ENCODE results near the gene NUDT4B. TPM values are rescaled to one million over a fixed set of nuclear protein-coding genes. Genes with fewer than 3 reads are reported as not detected.
"Not testable (repeated sequence)": the region's sequence is repeated elsewhere in the genome, so short reads cannot be mapped to it uniquely, and the experiment has no call there.

The NUDT4B gene
- total RNA-seq, 1 donor from 2014 or later = 0.68 TPM

GRCh38 chr1:148756231-148756630 lies 7.7 kb downstream of the NUDT4B start:
- H3K27ac Mint-ChIP-seq; DNase-seq (ENCODE audit: low spot score); H3K9me3 Mint-ChIP-seq; H3K27me3 Mint-ChIP-seq (ENCODE audit: low read depth); H3K4me1 Mint-ChIP-seq (ENCODE audit: low read depth); H3K4me3 Mint-ChIP-seq (ENCODE audit: low read depth); intact Hi-C loops (cut with micrococcal nuclease); H3K36me3 Mint-ChIP-seq (ENCODE audit: low read depth): not testable (repeated sequence)

GRCh38 chr1:148757446-148757845 lies 8.9 kb downstream of the NUDT4B start:
- H3K4me3 Mint-ChIP-seq (ENCODE audit: low read depth); intact Hi-C loops (cut with micrococcal nuclease); H3K4me1 Mint-ChIP-seq (ENCODE audit: low read depth); H3K9me3 Mint-ChIP-seq; DNase-seq (ENCODE audit: low spot score); H3K27ac Mint-ChIP-seq; H3K27me3 Mint-ChIP-seq (ENCODE audit: low read depth); H3K36me3 Mint-ChIP-seq (ENCODE audit: low read depth): not testable (repeated sequence)

- H3K27me3 Mint-ChIP-seq (ENCODE audit: low read depth); H3K27ac Mint-ChIP-seq; H3K4me3 Mint-ChIP-seq (ENCODE audit: low read depth); H3K4me1 Mint-ChIP-seq (ENCODE audit: low read depth); H3K9me3 Mint-ChIP-seq; H3K36me3 Mint-ChIP-seq (ENCODE audit: low read depth); intact Hi-C loops (cut with micrococcal nuclease); DNase-seq (ENCODE audit: low spot score): not testable (repeated sequence)
Observed at GRCh38 chr1:148758412-148758811, 9.8 kb downstream of the NUDT4B start.

- H3K27ac Mint-ChIP-seq; H3K4me3 Mint-ChIP-seq (ENCODE audit: low read depth); H3K27me3 Mint-ChIP-seq (ENCODE audit: low read depth); H3K9me3 Mint-ChIP-seq; intact Hi-C loops (cut with micrococcal nuclease); H3K36me3 Mint-ChIP-seq (ENCODE audit: low read depth); H3K4me1 Mint-ChIP-seq (ENCODE audit: low read depth); DNase-seq (ENCODE audit: low spot score): not testable (repeated sequence)
Observed at GRCh38 chr1:148758925-148759324, 10.4 kb downstream of the NUDT4B start.

GRCh38 chr1:148759749-148760148 lies 11.2 kb downstream of the NUDT4B start:
- intact Hi-C loops (cut with micrococcal nuclease); H3K27ac Mint-ChIP-seq; H3K9me3 Mint-ChIP-seq; H3K4me3 Mint-ChIP-seq (ENCODE audit: low read depth); H3K36me3 Mint-ChIP-seq (ENCODE audit: low read depth); H3K4me1 Mint-ChIP-seq (ENCODE audit: low read depth); H3K27me3 Mint-ChIP-seq (ENCODE audit: low read depth): not testable (repeated sequence)
- peak; percentile 11 for DNase-seq (ENCODE audit: low spot score)

- intact Hi-C loops (cut with micrococcal nuclease); H3K27ac Mint-ChIP-seq; H3K9me3 Mint-ChIP-seq; H3K4me3 Mint-ChIP-seq (ENCODE audit: low read depth); H3K4me1 Mint-ChIP-seq (ENCODE audit: low read depth); DNase-seq (ENCODE audit: low spot score); H3K36me3 Mint-ChIP-seq (ENCODE audit: low read depth); H3K27me3 Mint-ChIP-seq (ENCODE audit: low read depth): not testable (repeated sequence)
Observed at GRCh38 chr1:148760206-148760605, 11.6 kb downstream of the NUDT4B start.

GRCh38 chr1:148761360-148761759 lies 12.8 kb downstream of the NUDT4B start:
- H3K4me3 Mint-ChIP-seq (ENCODE audit: low read depth); H3K4me1 Mint-ChIP-seq (ENCODE audit: low read depth); H3K36me3 Mint-ChIP-seq (ENCODE audit: low read depth); H3K27me3 Mint-ChIP-seq (ENCODE audit: low read depth); DNase-seq (ENCODE audit: low spot score); H3K9me3 Mint-ChIP-seq; H3K27ac Mint-ChIP-seq; intact Hi-C loops (cut with micrococcal nuclease): not testable (repeated sequence)

DNA sequence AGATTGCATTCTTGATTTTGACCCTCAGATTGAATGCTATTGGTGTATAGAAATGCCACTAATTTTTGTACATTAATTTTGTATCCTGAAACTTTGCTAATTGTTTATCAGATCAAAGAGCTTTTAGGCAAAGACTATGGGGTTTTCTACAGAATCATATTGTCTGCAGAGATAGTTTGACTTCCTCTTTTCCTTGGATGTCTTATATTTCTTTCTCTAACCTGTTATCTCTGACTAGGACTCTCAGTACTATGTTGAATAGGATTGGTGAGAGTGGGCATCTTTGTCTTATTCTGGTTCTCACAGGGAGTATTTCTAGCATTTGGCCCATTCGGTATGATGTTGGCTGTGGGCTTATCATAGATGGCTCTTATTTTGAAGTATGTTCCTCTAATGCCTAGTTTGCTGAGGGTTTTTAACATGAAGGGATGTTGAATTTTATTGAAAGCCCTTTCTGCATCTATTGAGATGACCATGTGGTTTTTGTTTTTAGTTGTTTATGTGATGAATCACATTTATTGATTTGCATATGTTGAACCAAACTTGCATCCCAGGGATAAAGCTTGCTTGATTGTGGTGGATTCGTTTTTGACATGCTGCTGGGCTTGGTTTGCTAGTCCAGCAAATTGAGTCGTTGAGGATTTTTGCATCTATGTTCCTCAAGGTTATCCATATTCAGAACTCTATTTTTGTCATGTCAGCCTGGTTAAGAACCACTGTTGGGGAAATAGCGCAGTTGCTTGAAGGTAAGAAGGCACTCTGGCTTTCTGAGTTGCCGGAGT lies 16.9 kb downstream of the NUDT4B start:
- H3K27ac Mint-ChIP-seq = not testable (repeated sequence)

DNA sequence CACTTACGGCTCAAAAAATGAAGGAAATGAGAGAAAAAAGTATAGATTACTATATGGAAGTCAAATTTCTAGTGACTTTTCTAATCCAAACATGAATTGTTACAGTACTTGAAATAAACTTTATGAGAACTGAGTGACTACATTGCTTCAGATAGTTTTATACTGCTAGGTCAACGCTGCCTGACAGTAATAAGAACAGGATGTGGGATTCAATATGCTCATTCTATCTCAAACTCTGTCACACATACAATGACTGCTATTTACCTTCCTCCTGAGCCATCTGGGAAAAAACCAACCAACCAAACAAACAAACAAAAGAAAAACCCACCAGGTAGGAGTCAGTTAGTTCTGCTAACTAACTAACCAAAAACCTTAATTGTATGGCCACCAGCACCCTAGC lies 20.0 kb downstream of the NUDT4B start:
- H3K27ac Mint-ChIP-seq; H3K4me1 Mint-ChIP-seq (ENCODE audit: low read depth); H3K4me3 Mint-ChIP-seq (ENCODE audit: low read depth); H3K36me3 Mint-ChIP-seq (ENCODE audit: low read depth); intact Hi-C loops (cut with micrococcal nuclease); DNase-seq (ENCODE audit: low spot score); H3K9me3 Mint-ChIP-seq; H3K27me3 Mint-ChIP-seq (ENCODE audit: low read depth): not testable (repeated sequence)

More for the DNA sequence above, 16.9 kb downstream of the NUDT4B start:
- H3K9me3 Mint-ChIP-seq; H3K4me1 Mint-ChIP-seq (ENCODE audit: low read depth); H3K4me3 Mint-ChIP-seq (ENCODE audit: low read depth); DNase-seq (ENCODE audit: low spot score); H3K36me3 Mint-ChIP-seq (ENCODE audit: low read depth); intact Hi-C loops (cut with micrococcal nuclease); H3K27me3 Mint-ChIP-seq (ENCODE audit: low read depth): not testable (repeated sequence)

GRCh38 chr1:148769495-148769894 lies 20.9 kb downstream of the NUDT4B start:
- H3K27me3 Mint-ChIP-seq (ENCODE audit: low read depth); H3K4me1 Mint-ChIP-seq (ENCODE audit: low read depth); intact Hi-C loops (cut with micrococcal nuclease); H3K36me3 Mint-ChIP-seq (ENCODE audit: low read depth); H3K4me3 Mint-ChIP-seq (ENCODE audit: low read depth); DNase-seq (ENCODE audit: low spot score); H3K9me3 Mint-ChIP-seq; H3K27ac Mint-ChIP-seq: not testable (repeated sequence)

DNA sequence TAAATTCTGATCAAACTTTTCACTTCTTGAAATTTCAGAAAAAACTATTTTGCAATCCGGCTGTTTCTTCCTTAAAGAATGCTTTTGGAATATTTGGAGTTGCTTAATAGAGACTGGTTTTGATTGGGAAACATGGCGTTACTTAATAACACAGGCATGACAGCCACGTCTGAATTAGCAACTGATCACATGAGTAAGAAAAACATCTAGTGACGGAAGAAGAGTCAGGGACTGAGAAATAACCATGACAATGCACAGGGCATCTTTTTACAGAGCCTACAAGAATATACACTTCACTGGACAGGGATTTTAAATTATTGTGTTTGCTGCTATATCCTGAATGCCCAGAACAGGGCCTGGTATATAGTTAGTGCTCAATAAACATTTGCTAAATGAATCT lies 25.1 kb downstream of the NUDT4B start:
- DNase-seq (ENCODE audit: low spot score); H3K27me3 Mint-ChIP-seq (ENCODE audit: low read depth); H3K9me3 Mint-ChIP-seq; H3K4me1 Mint-ChIP-seq (ENCODE audit: low read depth); intact Hi-C loops (cut with micrococcal nuclease); H3K36me3 Mint-ChIP-seq (ENCODE audit: low read depth); H3K4me3 Mint-ChIP-seq (ENCODE audit: low read depth); H3K27ac Mint-ChIP-seq: not testable (repeated sequence)

DNA sequence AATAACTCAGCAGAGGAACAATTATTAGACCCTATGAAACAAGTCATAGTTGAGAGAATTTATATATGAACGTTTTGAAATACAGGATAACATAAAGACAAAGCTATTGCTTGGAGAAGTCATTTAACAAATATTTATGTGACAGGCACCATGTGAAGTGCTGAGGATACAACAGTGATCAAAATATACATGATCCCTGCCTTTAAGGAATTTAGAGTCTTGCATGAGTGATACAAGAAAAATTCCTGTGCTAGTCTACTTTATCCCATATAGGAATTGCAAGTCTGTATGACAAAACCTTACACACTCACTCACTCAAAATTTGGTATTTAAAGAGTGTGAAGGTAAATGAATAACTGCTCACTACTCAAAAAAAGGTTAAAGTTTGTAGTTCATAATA lies 25.5 kb downstream of the NUDT4B start:
- H3K4me1 Mint-ChIP-seq (ENCODE audit: low read depth); intact Hi-C loops (cut with micrococcal nuclease); H3K27ac Mint-ChIP-seq; H3K4me3 Mint-ChIP-seq (ENCODE audit: low read depth); H3K9me3 Mint-ChIP-seq; DNase-seq (ENCODE audit: low spot score); H3K36me3 Mint-ChIP-seq (ENCODE audit: low read depth); H3K27me3 Mint-ChIP-seq (ENCODE audit: low read depth): not testable (repeated sequence)

GRCh38 chr1:148775263-148775662 lies 26.7 kb downstream of the NUDT4B start:
- DNase-seq (ENCODE audit: low spot score); H3K27me3 Mint-ChIP-seq (ENCODE audit: low read depth); intact Hi-C loops (cut with micrococcal nuclease); H3K27ac Mint-ChIP-seq; H3K4me1 Mint-ChIP-seq (ENCODE audit: low read depth); H3K9me3 Mint-ChIP-seq; H3K36me3 Mint-ChIP-seq (ENCODE audit: low read depth); H3K4me3 Mint-ChIP-seq (ENCODE audit: low read depth): not testable (repeated sequence)

DNA sequence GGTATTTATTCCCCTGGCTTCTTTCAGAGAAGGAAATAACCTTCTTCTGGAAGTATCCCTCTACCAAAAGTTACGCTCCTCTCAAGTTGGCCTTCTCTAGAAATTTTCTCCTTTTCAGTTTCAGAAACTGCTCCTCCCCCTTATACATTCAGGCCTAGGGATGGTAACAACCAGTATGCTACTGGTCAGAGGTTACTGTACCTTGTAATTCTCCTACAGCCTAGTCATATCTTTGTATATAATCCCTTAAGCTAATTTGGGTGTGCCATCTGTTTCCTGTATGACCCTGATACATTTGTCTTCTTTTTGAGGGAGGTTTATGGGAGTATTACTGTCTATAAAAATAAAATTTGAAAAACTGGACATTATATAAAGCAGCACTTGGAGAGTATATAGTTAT lies 29.1 kb downstream of the NUDT4B start:
- H3K9me3 Mint-ChIP-seq; DNase-seq (ENCODE audit: low spot score); intact Hi-C loops (cut with micrococcal nuclease); H3K4me3 Mint-ChIP-seq (ENCODE audit: low read depth); H3K4me1 Mint-ChIP-seq (ENCODE audit: low read depth); H3K27me3 Mint-ChIP-seq (ENCODE audit: low read depth); H3K27ac Mint-ChIP-seq; H3K36me3 Mint-ChIP-seq (ENCODE audit: low read depth): not testable (repeated sequence)
